Keratinocyte (primary cell): ENCODE data around the gene SIPA1L2.

ENCODE experiments used
- EZH2 ChIP-seq: IDR thresholded peaks from one replicate; pipeline ENCODE4 v1.6.1; 2012; ENCODE audit warnings: inconsistent platforms, mild to moderate bottlenecking, low read length, moderate library complexity
- TF ChIP-seq, protein P1 (sequence below), 3 experiments: IDR thresholded peaks in 1 of 3; conservative IDR thresholded peaks in 1 of 3; optimal IDR thresholded peaks in 1 of 3; 2 replicates in 2 of 3; 3 replicates in 1 of 3; pipeline versions ENCODE3 to v1.5.1; 2011; ENCODE audit warnings: low read length in 3 of 3, mild to moderate bottlenecking in 3 of 3, moderate library complexity in 2 of 3, control low read depth in 1 of 3, inconsistent platforms in 1 of 3; ENCODE audit not compliant: insufficient read depth in 2 of 3; ENCODE audit errors: extremely low read depth in 1 of 3

DNA sequence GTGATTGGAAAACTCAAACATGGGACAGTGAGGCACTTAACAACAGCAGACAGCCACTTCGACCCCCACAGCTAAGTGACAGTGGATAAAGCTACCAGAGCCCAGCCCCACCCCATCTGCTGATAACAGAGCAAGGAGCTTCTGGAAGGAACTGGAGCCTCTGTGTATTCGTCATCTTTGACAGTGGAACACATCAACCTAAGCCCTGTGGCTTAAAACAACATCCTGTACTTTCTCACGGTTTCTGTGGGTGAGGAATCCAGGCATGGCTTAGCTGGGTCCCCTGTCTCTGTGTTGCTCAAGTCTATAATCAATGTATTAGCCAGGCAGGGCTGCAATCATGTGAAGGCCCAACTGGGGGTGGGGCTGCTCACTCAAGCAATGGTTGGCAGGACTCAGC is 18.4 kb upstream of the SIPA1L2 start:
- TF ChIP-seq, protein P1, sequence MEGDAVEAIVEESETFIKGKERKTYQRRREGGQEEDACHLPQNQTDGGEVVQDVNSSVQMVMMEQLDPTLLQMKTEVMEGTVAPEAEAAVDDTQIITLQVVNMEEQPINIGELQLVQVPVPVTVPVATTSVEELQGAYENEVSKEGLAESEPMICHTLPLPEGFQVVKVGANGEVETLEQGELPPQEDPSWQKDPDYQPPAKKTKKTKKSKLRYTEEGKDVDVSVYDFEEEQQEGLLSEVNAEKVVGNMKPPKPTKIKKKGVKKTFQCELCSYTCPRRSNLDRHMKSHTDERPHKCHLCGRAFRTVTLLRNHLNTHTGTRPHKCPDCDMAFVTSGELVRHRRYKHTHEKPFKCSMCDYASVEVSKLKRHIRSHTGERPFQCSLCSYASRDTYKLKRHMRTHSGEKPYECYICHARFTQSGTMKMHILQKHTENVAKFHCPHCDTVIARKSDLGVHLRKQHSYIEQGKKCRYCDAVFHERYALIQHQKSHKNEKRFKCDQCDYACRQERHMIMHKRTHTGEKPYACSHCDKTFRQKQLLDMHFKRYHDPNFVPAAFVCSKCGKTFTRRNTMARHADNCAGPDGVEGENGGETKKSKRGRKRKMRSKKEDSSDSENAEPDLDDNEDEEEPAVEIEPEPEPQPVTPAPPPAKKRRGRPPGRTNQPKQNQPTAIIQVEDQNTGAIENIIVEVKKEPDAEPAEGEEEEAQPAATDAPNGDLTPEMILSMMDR (optimal IDR thresholded peaks at IDR 0.05 in 1 of 3, IDR thresholded peaks at IDR 0.05 in 1 of 3, conservative IDR thresholded peaks at IDR 0.05 in 1 of 3; ENCODE audit: extremely low read depth in 1 of 3, insufficient read depth in 2 of 3, low read length in 3 of 3): no peak
- no peak for TF ChIP-seq EZH2
